GM12801 (cell line): ENCODE results near the gene ARF3.

Source experiments
- TF ChIP-seq, protein P1 (sequence below): IDR thresholded peaks from one replicate; pipeline ENCODE4 v1.5.1; 2011; ENCODE audit warnings: control low read depth; ENCODE audit not compliant: insufficient read length; ENCODE audit errors: extremely low read depth

Gene ARF3

DNA sequence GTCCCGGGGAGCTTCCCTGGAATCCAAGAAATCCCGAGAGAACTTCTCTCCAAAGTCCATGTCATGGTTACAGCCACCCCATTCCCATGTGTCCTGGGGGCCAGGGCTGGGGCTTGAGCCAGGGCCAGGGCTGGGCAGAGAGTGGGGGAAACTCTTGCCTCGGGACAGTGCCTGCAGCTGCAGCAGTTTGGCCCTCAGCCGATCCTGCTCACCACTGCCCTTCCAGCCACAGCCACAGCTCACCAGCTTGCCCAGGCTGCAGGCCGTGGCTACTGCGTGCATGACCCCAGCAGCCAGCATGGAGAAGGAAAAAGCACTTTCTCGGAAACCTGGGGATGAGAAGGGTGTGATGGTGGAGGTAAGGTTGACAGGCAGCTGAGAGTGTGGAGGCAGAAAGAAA is 10.7 kb upstream of the ARF3 start:
- TF ChIP-seq, protein P1, sequence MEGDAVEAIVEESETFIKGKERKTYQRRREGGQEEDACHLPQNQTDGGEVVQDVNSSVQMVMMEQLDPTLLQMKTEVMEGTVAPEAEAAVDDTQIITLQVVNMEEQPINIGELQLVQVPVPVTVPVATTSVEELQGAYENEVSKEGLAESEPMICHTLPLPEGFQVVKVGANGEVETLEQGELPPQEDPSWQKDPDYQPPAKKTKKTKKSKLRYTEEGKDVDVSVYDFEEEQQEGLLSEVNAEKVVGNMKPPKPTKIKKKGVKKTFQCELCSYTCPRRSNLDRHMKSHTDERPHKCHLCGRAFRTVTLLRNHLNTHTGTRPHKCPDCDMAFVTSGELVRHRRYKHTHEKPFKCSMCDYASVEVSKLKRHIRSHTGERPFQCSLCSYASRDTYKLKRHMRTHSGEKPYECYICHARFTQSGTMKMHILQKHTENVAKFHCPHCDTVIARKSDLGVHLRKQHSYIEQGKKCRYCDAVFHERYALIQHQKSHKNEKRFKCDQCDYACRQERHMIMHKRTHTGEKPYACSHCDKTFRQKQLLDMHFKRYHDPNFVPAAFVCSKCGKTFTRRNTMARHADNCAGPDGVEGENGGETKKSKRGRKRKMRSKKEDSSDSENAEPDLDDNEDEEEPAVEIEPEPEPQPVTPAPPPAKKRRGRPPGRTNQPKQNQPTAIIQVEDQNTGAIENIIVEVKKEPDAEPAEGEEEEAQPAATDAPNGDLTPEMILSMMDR: no peak

GRCh38 chr12:48966177-48966895 is 9.0 kb upstream of the ARF3 start:
- TF ChIP-seq, protein P1: no peak

GRCh38 chr12:48965298-48965838 is 8.1 kb upstream of the ARF3 start:
- TF ChIP-seq, protein P1: no peak

GRCh38 chr12:48961801-48962200 is 4.5 kb upstream of the ARF3 start:
- TF ChIP-seq, protein P1: no peak

GRCh38 chr12:48961331-48961730 is 4.0 kb upstream of the ARF3 start:
- TF ChIP-seq, protein P1: no peak

DNA sequence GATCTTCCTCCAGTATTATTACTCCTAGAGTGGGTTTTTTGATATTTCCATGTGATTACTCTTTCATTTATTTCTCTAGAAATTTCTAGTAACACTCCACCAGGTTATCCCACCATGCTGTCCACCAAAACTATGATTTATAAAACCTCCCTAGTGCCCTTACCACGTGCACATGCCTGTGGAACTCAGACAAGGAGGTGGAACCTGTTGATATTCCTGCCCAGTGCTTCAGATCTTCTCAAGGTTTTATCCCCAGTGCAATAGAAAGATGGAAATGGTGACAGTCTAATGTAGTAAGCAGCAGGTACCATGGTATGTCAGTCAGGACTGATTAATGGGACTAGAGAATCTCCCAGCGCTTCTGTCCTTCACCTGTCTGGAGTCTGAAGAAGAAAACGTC is 3.5 kb upstream of the ARF3 start:
- TF ChIP-seq, protein P1: no peak

- TF ChIP-seq, protein P1: no peak
These were observed 732 bp upstream of the ARF3 start for GRCh38 chr12:48958049-48958388.
